ENCODE results near the gene UCHL1.
"Not testable (repeated sequence)": the region's sequence is repeated elsewhere in the genome, so short reads cannot be mapped to it uniquely, and the experiment has no call there.

Gene UCHL1

DNA sequence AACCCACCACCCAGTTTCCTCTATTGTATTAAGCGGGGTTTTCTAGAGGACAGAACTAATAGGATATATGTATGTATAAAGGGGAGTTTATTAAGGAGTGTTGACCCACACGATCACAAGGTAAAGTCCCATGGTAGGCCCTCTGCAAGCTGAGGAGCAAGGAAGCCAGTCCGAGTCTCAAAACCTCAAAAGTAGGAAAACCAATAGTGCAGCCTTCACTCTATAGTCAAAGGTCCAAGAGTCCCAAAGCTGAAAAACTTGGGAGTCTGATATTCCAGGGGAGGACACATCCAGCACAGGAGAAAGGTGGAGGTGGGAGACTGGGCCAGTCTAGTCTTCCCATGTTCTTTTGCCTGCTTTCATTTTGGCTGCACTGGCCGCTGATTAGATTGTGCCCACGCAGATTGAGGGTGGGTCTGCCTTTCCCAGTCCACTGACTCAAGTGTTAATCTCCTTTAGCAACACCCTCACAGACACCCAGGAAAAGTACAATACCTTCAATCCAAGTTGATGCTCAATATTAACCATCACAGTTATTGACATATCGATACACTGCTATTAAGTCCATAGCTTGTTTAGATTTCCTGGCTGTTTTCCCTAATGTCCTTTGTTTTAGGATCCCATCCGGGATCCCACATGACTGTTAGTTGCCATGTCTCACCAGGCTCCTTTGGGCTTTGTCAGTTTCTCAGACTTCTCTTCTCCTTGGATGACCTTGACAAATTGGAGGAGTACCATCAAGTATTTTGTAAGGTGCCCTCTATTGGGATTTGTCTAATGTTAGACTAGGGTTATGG is 12.2 kb downstream of the UCHL1 start:
- Histone ChIP-seq H3K4me3 (no peak overlapping the region), H3K36me3 (ENCODE audit: insufficient read depth, low read length) (peaks cover 62% of the 10 kb centered on the region), H3K9me3 (ENCODE audit: low read depth, low read length) (no peaks in the 10 kb centered on the region), H3K27ac (peak overlapping the region; percentile 56; the same call in 1 of the 2 replicates), H3K9ac (ENCODE audit: insufficient read length) (no peak overlapping the region)
- DNase-seq (ENCODE audit: low read depth, low spot score): no peak
- TF ChIP-seq EZH2 (IDR thresholded peaks at IDR 0.05) (no peak), FOXP2 (optimal IDR thresholded peaks at IDR 0.05; ENCODE audit: control extremely low read depth, extremely low read length, insufficient read depth) (no peak), POLR2AphosphoS5 (IDR thresholded peaks at IDR 0.05; ENCODE audit: borderline replicate concordance, low read depth, low read length) (peak; percentile 50)

DNA sequence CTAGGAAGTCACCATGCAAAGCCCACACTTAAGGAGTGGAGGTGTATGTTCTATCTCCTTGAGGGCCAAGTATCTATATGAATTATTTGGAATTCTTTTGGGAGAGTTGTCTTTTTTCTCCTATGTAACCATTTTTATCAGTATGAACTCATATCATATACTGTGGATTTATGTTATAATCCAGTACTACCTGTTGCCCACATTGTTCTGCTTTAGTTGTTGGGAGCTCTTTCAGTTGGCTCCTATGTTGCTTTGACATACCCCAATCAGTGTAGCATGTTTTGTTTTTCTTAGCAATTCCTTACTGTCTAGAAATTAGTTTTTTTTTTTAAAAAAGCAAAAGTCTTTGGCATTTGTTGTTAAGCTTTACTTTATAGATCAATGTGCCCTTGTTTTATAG is 13.0 kb downstream of the UCHL1 start:
- Histone ChIP-seq H3K9ac (ENCODE audit: insufficient read length) (no peak overlapping the region), H3K27ac (peak overlapping the region; percentile 56; the same call in 1 of the 2 replicates), H3K9me3 (ENCODE audit: low read depth, low read length) (no peaks in the 10 kb centered on the region), H3K36me3 (ENCODE audit: insufficient read depth, low read length) (peaks cover 55% of the 10 kb centered on the region), H3K4me3 (no peak overlapping the region)
- no peak for TF ChIP-seq FOXP2 (optimal IDR thresholded peaks at IDR 0.05; ENCODE audit: control extremely low read depth, extremely low read length, insufficient read depth)
- TF ChIP-seq POLR2AphosphoS5 (IDR thresholded peaks at IDR 0.05; ENCODE audit: borderline replicate concordance, low read depth, low read length): no peak
- TF ChIP-seq EZH2 (IDR thresholded peaks at IDR 0.05): no peak
- no peak for DNase-seq (ENCODE audit: low read depth, low spot score)

DNA sequence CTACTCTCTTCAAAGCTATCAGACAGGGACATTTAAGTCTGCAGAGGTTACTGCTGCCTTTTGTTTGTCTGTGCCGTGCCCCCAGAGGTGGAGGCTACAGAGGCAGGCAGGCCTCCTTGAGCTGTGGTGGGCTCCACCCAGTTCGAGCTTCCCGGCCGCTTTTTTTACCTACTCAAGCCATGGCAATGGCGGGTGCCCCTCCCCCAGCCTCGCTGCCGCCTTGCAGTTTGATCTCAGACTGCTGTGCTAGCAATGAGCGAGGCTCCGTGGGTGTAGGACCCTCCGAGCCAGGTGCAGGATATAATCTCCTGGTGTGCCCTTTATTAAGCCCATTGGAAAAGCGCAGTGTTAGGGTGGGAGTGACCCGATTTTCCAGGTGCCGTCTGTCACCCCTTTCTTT is 19.2 kb downstream of the UCHL1 start:
- not testable (repeated sequence) for H3K4me3 ChIP-seq; H3K9me3 ChIP-seq (ENCODE audit: low read depth, low read length); H3K9ac ChIP-seq (ENCODE audit: insufficient read length); H3K27ac ChIP-seq; DNase-seq (ENCODE audit: low read depth, low spot score)
- peaks cover 19% of the 10 kb centered on the region for H3K36me3 ChIP-seq (ENCODE audit: insufficient read depth, low read length)

DNA sequence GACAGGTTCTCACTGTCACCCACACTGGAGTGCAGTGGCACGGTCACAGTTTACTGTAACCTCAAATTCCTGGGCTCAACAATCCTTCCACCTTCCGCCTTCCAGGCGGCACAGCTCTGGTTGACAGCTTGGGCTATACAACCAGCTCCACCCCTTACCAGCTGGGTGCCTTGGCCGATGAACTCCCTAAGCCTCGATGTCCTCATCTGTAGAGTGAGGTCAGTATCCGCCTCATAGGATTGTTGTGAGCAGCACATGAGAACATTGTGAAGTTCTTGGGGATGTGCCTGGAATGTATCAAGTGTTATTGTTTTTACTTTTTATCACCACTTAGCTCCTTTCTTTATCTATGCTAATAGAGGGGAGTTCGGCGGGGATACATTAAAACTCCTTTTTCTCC is 23.3 kb downstream of the UCHL1 start:
- H3K4me3 ChIP-seq: no peak overlapping the region
- DNase-seq (ENCODE audit: low read depth, low spot score): no peak
- no peak overlapping the region for H3K27ac ChIP-seq
- peaks cover 19% of the 10 kb centered on the region for H3K36me3 ChIP-seq (ENCODE audit: insufficient read depth, low read length)
- H3K9ac ChIP-seq (ENCODE audit: insufficient read length): no peak overlapping the region
- H3K9me3 ChIP-seq (ENCODE audit: low read depth, low read length): no peaks in the 10 kb centered on the region
- TF ChIP-seq EZH2 (IDR thresholded peaks at IDR 0.05) (no peak), POLR2AphosphoS5 (IDR thresholded peaks at IDR 0.05; ENCODE audit: borderline replicate concordance, low read depth, low read length) (no peak), FOXP2 (optimal IDR thresholded peaks at IDR 0.05; ENCODE audit: control extremely low read depth, extremely low read length, insufficient read depth) (no peak)

DNA sequence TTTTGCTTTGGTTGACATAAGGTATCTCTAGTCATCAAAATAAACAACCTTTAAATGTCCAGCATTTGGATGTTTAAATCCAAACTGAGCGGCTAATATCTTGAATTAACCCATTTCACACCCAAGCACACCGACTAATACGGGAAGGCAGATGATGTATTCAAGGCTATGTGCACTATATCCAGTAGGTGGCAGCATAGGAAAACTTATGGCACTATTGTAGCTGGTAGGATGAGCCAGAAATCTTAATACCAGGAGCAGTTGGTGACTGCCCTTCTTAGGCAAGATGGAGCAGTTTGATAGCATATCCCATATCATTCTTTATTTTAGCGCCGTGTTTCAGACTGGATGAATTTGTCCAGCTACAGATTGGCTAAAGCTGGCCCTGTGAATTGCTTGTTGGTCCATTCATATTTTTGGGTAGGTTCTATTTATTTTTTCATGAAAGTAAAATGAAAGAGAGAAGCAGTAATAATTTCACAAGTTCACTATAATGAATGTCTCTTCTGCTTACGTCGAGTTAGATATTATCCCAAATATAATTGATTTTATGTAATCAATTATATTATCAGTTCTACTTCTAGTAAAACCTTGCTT is 24.4 kb downstream of the UCHL1 start:
- H3K36me3 ChIP-seq (ENCODE audit: insufficient read depth, low read length): peaks cover 19% of the 10 kb centered on the region
- no peak overlapping the region for H3K27ac ChIP-seq
- DNase-seq (ENCODE audit: low read depth, low spot score): peak; percentile 84
- H3K9me3 ChIP-seq (ENCODE audit: low read depth, low read length): no peaks in the 10 kb centered on the region
- H3K9ac ChIP-seq (ENCODE audit: insufficient read length): no peak overlapping the region
- H3K4me3 ChIP-seq: no peak overlapping the region
- no peak for TF ChIP-seq EZH2 (IDR thresholded peaks at IDR 0.05)
- TF ChIP-seq POLR2AphosphoS5 (IDR thresholded peaks at IDR 0.05; ENCODE audit: borderline replicate concordance, low read depth, low read length): peak; percentile 15; the same call in 1 of the 2 replicates
- TF ChIP-seq FOXP2 (optimal IDR thresholded peaks at IDR 0.05; ENCODE audit: control extremely low read depth, extremely low read length, insufficient read depth): no peak

DNA sequence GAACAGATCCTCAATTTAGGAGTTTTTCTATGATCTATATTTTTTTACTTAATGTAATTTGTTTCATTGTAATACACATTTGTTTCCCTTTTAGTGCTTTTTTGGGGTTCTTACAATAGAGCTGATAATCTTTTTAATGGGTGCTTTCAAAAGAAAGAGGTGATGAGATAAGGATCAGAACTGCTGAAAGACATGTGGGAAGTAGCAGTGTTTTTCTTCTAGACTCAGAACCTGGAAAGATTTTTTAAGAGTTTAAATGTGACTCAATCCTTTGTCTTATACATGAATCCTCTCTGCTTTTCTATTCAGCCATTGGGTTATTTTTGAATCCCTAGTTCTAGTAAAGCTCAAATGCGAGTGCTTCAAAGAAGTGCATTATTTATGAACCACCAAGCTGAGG is 25.6 kb downstream of the UCHL1 start:
- peaks cover 9% of the 10 kb centered on the region for H3K36me3 ChIP-seq (ENCODE audit: insufficient read depth, low read length)
- no peak overlapping the region for H3K27ac ChIP-seq
- no peaks in the 10 kb centered on the region for H3K9me3 ChIP-seq (ENCODE audit: low read depth, low read length)
- no peak overlapping the region for H3K9ac ChIP-seq (ENCODE audit: insufficient read length)
- no peak for DNase-seq (ENCODE audit: low read depth, low spot score)
- no peak for TF ChIP-seq FOXP2 (optimal IDR thresholded peaks at IDR 0.05; ENCODE audit: control extremely low read depth, extremely low read length, insufficient read depth)
- no peak overlapping the region for H3K4me3 ChIP-seq

DNA sequence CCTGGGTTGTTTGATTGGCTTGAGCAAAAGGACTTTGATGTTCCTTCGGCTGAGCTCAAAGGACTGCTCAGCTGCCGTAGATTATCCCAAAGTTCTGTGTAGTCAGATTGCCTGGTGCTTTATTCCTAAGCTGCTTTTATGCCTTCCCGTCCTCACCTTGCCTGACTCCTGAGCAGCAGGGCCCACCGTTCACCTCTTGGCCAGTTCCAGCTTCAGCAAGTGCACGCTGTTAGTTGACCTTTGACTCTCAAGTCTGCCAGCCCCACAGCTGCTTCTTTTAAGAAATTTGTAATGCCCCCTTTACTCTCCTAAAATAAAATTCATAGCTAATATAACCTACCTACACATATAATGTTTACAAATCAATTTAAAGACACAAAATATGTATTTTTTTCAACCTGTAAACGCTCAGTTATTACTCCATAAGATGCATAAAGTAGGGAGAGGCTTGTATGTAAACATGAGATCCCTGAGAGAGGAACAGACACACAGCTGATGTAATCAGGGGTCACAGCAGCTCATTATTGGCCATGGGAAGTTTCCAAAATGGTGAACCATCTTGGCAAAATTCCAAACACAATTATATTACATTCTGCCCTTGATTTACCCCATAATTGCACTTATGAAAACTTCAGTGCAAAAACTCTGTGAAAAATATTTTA is 28.6 kb downstream of the UCHL1 start:
- Histone ChIP-seq H3K27ac (peak overlapping the region; percentile 83), H3K9ac (ENCODE audit: insufficient read length) (peak overlapping the region; percentile 42), H3K4me3 (no peak overlapping the region), H3K36me3 (ENCODE audit: insufficient read depth, low read length) (no peaks in the 10 kb centered on the region), H3K9me3 (ENCODE audit: low read depth, low read length) (peaks cover 3% of the 10 kb centered on the region; the same call in 1 of the 2 replicates)
- DNase-seq (ENCODE audit: low read depth, low spot score): no peak
- TF ChIP-seq FOXP2 (optimal IDR thresholded peaks at IDR 0.05; ENCODE audit: control extremely low read depth, extremely low read length, insufficient read depth) (no peak), EZH2 (IDR thresholded peaks at IDR 0.05) (no peak), POLR2AphosphoS5 (IDR thresholded peaks at IDR 0.05; ENCODE audit: borderline replicate concordance, low read depth, low read length) (no peak)

DNA sequence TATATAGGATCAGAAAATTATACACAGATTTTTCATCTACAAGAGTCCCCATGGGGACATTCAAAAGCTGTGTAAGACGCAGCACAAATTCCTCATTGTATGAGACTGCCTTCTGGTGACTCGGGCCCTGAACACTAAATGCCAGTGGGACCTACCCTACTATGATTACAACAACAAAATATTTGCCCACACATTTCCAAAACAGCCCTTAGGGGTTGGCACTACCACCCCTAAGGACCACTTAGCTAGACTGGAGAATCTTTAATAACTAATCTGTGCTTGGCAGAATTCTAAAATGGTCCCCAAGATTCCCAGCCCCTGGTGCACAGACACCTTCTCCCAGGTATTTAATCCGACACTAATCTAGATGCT is 29.1 kb downstream of the UCHL1 start:
- H3K36me3 ChIP-seq (ENCODE audit: insufficient read depth, low read length): no peaks in the 10 kb centered on the region
- H3K9ac ChIP-seq (ENCODE audit: insufficient read length): no peak overlapping the region
- H3K9me3 ChIP-seq (ENCODE audit: low read depth, low read length): peaks cover 3% of the 10 kb centered on the region; the same call in 1 of the 2 replicates
- peak overlapping the region; percentile 83 for H3K27ac ChIP-seq
- TF ChIP-seq POLR2AphosphoS5 (IDR thresholded peaks at IDR 0.05; ENCODE audit: borderline replicate concordance, low read depth, low read length) (no peak), EZH2 (IDR thresholded peaks at IDR 0.05) (no peak), FOXP2 (optimal IDR thresholded peaks at IDR 0.05; ENCODE audit: control extremely low read depth, extremely low read length, insufficient read depth) (no peak)
- no peak overlapping the region for H3K4me3 ChIP-seq
- DNase-seq (ENCODE audit: low read depth, low spot score): no peak

All from SK-N-MC (cell line).